ENCODE results near the gene ZNF280C. TPM values are rescaled to one million over a fixed set of nuclear protein-coding genes. Genes with fewer than 3 reads are reported as not detected.

ZNF280C gene
- total RNA-seq, 4 donors from 2014 or later, result 2.5 to 5.7 (median 3.7) TPM

DNA sequence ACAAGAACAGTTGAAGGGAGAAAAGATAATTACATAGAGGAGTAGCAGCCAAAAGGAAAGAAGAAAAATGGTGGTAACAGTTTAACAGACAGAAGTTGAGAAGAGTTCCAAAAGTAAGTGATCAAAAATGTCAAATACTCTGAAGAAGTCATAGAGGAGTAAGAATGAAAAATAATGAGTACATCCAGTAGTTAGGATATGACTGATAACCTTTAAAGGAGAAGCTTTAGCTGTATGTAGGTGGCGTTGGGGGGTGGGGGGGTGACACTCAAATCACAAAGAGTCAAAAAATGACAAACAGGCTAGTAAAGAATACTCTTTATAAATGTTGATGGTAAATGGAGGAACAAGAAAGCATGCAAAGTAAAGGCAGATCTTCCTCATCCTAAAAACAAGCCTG is 56.3 kb downstream of the ZNF280C start:
- 22 to 90% methylated on average over 1 of the region's 1 CpG for WGBS, 2 donors
- Histone ChIP-seq H3K4me1 (no peaks in the 10 kb centered on the region), H3K9me3 (no peaks in the 10 kb centered on the region), H3K36me3 (peaks cover 0 to 54% (median 0%) of the 10 kb centered on the region in 3 donors), H3K4me3 (no peak overlapping the region), H3K27ac (no peak overlapping the region), H3K27me3 (no peaks in the 10 kb centered on the region)
- no peak for DNase-seq
- intact Hi-C loops (cut with DNase I), result no loop called here
- TF ChIP-seq POLR2A (IDR thresholded peaks at IDR 0.05), result no peak
- TF ChIP-seq, protein P1, sequence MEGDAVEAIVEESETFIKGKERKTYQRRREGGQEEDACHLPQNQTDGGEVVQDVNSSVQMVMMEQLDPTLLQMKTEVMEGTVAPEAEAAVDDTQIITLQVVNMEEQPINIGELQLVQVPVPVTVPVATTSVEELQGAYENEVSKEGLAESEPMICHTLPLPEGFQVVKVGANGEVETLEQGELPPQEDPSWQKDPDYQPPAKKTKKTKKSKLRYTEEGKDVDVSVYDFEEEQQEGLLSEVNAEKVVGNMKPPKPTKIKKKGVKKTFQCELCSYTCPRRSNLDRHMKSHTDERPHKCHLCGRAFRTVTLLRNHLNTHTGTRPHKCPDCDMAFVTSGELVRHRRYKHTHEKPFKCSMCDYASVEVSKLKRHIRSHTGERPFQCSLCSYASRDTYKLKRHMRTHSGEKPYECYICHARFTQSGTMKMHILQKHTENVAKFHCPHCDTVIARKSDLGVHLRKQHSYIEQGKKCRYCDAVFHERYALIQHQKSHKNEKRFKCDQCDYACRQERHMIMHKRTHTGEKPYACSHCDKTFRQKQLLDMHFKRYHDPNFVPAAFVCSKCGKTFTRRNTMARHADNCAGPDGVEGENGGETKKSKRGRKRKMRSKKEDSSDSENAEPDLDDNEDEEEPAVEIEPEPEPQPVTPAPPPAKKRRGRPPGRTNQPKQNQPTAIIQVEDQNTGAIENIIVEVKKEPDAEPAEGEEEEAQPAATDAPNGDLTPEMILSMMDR (IDR thresholded peaks at IDR 0.05), result no peak

DNA sequence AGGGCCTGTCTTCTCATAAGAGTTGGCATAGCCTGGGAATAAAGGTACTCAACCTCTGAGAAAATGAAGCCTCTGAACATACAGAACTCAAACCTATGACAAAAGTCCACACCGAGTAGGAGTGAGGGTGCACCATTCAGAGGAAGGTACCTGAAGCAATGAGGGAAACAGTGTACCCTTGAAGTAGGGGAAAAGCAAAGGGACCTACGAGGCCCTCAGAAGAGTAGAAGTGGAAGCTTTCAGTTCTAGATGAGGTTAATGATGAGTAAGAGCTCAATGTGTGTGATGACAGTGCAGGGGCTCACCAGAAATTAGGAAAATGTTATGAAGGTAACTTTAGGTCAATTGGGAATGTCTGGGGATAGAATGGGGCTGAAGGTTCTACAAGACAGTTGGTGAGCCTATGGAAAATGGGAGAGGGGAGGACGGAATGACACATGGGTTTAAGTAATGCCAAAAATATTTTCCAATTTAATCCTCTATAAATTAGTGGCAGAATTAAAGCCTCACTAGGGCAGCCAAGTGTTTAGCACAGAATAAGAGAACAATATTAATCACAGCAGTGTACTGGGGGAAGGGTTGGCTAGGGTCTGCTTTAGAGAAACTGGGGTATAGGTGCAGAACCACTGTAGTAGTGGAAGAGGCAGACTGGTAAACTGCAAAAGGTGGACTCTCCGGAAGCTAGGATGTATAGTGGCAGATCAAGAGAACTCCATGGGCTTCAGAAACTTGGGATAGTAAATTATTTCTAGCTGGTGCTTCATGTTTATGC is 57.1 kb downstream of the ZNF280C start:
- intact Hi-C loops (cut with DNase I), result no loop called here
- 69 to 80% methylated on average over 4 of the region's 4 CpGs for WGBS, 2 donors
- H3K9me3 ChIP-seq, result no peaks in the 10 kb centered on the region

DNA sequence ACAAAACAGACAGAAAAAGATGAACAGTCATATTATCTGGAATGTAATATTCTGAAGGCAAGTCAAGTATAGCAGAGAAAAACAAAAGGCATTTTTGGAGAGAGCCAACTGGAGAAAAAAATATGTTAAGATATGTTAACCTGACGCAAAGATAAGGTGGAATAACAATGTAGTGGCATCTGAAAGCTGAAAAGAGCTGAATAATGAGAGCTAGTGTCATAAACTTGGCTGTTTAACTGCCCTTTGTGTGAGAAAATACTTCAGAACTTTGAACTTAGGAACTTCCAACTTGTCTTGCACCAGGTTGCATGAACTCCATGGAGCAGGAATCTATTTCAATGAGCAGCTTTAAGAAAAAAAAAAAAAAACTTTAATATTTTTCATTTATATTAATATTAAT is 64.1 kb downstream of the ZNF280C start:
- Histone ChIP-seq H3K4me1 (no peaks in the 10 kb centered on the region), H3K27me3 (no peaks in the 10 kb centered on the region), H3K9me3 (no peaks in the 10 kb centered on the region), H3K4me3 (no peak overlapping the region), H3K27ac (no peak overlapping the region), H3K36me3 (peaks cover 0 to 24% (median 0%) of the 10 kb centered on the region in 3 donors)
- intact Hi-C loops (cut with DNase I), result no loop called here
- 7 to 23% methylated on average over 1 of the region's 1 CpG for WGBS, 2 donors
- DNase-seq, result no peak
- TF ChIP-seq, protein P1 (IDR thresholded peaks at IDR 0.05), result no peak
- no peak for TF ChIP-seq POLR2A (IDR thresholded peaks at IDR 0.05)

More for the DNA sequence above, 57.1 kb downstream of the ZNF280C start:
- Histone ChIP-seq H3K36me3 (peaks cover 0 to 51% (median 0%) of the 10 kb centered on the region in 3 donors), H3K27ac (no peak overlapping the region), H3K4me3 (no peak overlapping the region), H3K27me3 (no peaks in the 10 kb centered on the region), H3K4me1 (no peaks in the 10 kb centered on the region)
- DNase-seq, result no peak
- no peak for TF ChIP-seq POLR2A (IDR thresholded peaks at IDR 0.05)
- TF ChIP-seq, protein P1 (IDR thresholded peaks at IDR 0.05), result no peak

DNA sequence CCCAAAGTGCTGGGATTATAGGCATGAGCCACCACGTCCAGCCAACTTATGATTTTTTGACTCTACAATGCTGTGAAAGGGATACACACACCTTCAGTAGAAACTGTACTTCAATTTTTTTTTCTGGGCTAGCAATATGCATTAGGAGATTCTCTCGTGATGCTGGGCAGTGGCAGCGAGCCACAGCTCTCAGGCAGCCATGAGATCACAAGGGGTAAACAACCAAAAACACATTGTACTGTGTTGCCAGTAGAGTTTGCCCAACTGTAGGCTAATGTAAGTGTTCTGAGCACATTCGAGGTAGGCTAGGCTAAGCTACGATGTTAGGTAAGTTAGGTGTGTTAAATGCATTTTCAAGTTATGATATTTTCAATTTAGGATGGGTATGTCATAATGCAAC is 71.2 kb downstream of the ZNF280C start:
- intact Hi-C loops (cut with DNase I), result no loop called here
- no peak for TF ChIP-seq POLR2A (IDR thresholded peaks at IDR 0.05)
- TF ChIP-seq, protein P1 (IDR thresholded peaks at IDR 0.05), result no peak
- Histone ChIP-seq H3K36me3 (no peaks in the 10 kb centered on the region), H3K9me3 (no peaks in the 10 kb centered on the region), H3K27me3 (no peaks in the 10 kb centered on the region), H3K4me3 (no peak overlapping the region), H3K4me1 (peaks cover 0 to 1% (median 0%) of the 10 kb centered on the region in 3 donors), H3K27ac (no peak overlapping the region)
- DNase-seq, result no peak
- 50 to 59% methylated on average over 1 to 5 of the region's 5 CpGs for WGBS, 2 donors

DNA sequence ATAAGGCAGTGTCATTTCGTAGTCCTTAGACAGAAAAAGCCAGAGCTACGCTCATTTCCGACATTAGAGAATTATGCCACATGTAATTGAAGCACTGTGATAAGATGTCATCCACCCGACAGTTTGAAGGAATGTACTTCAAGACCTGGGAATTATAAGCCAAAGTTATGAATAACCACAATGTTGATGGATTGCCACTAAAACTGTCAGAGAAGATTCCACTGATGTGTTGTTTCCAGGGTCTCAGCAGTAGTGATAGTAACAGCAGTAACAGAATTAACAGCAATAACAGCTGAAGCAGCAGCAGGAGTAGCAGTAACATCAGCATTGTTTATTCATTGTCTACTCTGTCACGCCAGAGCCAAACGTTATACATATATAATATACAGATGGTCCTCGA is 72.2 kb downstream of the ZNF280C start:
- H3K36me3 ChIP-seq, result no peaks in the 10 kb centered on the region
- no peaks in the 10 kb centered on the region for H3K27me3 ChIP-seq
- 66 to 68% methylated on average over 5 to 7 of the region's 7 CpGs for WGBS, 2 donors
- no peak for TF ChIP-seq POLR2A (IDR thresholded peaks at IDR 0.05)
- TF ChIP-seq, protein P1 (IDR thresholded peaks at IDR 0.05), result no peak
- H3K4me1 ChIP-seq, result peaks cover 0 to 3% (median 0%) of the 10 kb centered on the region in 3 donors
- no peak overlapping the region for H3K27ac ChIP-seq
- DNase-seq, result no peak
- no peak overlapping the region for H3K4me3 ChIP-seq
- H3K9me3 ChIP-seq, result no peaks in the 10 kb centered on the region
- intact Hi-C loops (cut with DNase I), result no loop called here
